ENCODE measurements around the gene SORCS3.

DNA sequence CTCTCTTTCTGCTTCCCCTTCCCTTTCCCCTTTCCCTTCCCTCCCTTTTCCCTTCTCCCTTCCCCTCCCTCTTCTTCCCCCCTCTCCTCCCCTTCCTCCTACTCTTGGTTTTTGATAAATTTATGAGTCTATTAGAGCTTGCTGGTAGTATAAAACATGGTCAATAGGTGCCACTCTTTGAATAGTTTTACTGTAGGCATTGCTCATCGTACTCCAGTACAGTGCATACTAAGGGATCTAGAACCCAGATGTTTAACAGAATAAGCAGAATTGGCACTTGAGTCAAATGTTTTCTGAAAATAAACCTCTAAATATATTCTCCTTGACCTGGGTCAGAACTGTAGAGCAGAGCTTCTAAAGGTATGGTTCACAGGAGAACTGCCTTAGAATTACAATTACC, 126.7 kb downstream of the SORCS3 start:
- TF ChIP-seq POLR2A (IDR thresholded peaks at IDR 0.05; ENCODE audit: extremely low read depth, insufficient read length) (no peak), MYC (IDR thresholded peaks at IDR 0.05; ENCODE audit: low read depth, low read length) (no peak)
- TF ChIP-seq, protein P1, sequence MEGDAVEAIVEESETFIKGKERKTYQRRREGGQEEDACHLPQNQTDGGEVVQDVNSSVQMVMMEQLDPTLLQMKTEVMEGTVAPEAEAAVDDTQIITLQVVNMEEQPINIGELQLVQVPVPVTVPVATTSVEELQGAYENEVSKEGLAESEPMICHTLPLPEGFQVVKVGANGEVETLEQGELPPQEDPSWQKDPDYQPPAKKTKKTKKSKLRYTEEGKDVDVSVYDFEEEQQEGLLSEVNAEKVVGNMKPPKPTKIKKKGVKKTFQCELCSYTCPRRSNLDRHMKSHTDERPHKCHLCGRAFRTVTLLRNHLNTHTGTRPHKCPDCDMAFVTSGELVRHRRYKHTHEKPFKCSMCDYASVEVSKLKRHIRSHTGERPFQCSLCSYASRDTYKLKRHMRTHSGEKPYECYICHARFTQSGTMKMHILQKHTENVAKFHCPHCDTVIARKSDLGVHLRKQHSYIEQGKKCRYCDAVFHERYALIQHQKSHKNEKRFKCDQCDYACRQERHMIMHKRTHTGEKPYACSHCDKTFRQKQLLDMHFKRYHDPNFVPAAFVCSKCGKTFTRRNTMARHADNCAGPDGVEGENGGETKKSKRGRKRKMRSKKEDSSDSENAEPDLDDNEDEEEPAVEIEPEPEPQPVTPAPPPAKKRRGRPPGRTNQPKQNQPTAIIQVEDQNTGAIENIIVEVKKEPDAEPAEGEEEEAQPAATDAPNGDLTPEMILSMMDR (IDR thresholded peaks at IDR 0.05; ENCODE audit: low read depth, low read length), result no peak
